Fibroblast of mammary gland (primary cell): ENCODE results near the gene SPSB3.

Experiments
- DNase-seq: peaks from one replicate; pipeline ENCODE4 v3.0.0-alpha.2; 2010; ENCODE audit warnings: low read depth
- H3K4me3 ChIP-seq: 2 replicates; pipeline ENCODE4 v1.5.1; 2011; ENCODE audit warnings: low read depth, mild to moderate bottlenecking, low read length, moderate library complexity; ENCODE audit not compliant: control insufficient read depth
- CTCF ChIP-seq: conservative IDR thresholded peaks from 2 replicates; pipeline ENCODE4 v1.5.1; 2011; ENCODE audit warnings: low read depth, low read length, inconsistent platforms; ENCODE audit not compliant: control insufficient read depth, insufficient read depth

Gene SPSB3

DNA sequence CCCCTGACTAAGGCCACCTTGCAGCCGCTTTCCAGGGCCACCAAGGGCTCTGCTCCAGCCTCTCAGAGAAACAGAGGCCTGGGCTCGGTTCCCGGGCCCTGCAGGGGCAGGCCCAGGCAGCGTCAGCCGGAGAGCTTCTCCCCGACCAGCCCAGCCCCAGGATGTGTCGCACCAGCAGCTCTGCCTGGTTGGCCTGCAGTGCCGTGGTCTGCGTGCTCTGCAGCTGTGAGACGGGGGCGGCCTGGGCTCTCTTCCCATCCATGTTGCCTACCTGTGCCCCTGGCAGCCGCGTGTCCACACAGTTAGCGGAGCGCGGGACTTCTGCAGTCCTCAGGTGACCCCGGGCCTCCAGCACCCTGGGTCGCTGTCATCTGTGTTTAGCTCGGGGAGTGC is 6.3 kb upstream of the SPSB3 start:
- DNase-seq, result no peak
- H3K4me3 ChIP-seq, result no peak overlapping the region
- no peak for TF ChIP-seq CTCF

GRCh38 chr16:1788095-1788707 is 5.8 kb upstream of the SPSB3 start:
- H3K4me3 ChIP-seq, result no peak overlapping the region
- no peak for DNase-seq
- no peak for TF ChIP-seq CTCF

GRCh38 chr16:1787322-1788094 is 5.1 kb upstream of the SPSB3 start:
- no peak for DNase-seq
- no peak overlapping the region for H3K4me3 ChIP-seq
- no peak for TF ChIP-seq CTCF

GRCh38 chr16:1787056-1787321 is 4.6 kb upstream of the SPSB3 start:
- H3K4me3 ChIP-seq, result no peak overlapping the region
- TF ChIP-seq CTCF, result no peak
- DNase-seq, result no peak

GRCh38 chr16:1786242-1787055 is 4.1 kb upstream of the SPSB3 start:
- H3K4me3 ChIP-seq, result no peak overlapping the region
- TF ChIP-seq CTCF, result no peak
- no peak for DNase-seq

DNA sequence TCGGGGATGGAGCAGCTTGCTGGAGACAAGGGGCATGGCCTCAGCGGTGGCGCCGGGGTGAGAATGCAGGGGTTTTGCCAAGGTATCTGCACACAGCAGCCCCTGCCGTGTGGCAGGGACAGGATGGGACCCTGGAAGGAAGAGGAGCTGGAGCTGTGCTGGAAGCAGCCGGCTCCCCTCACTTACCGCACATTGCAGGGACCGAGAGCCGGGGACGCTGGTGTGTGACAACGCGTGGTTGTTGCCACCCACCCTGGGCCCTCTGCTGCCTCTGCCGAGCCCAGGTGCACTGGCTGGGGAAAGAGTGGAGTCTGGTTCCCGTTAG is 3.4 kb upstream of the SPSB3 start:
- H3K4me3 ChIP-seq, result no peak overlapping the region
- TF ChIP-seq CTCF, result no peak
- DNase-seq, result no peak
